B cell (primary cell): Measurements from ENCODE around the gene P2RY14. TPM values are rescaled to one million over a fixed set of nuclear protein-coding genes. Genes with fewer than 3 reads are reported as not detected.

Source experiments
- ATAC-seq: fragments of 200-7000 bp; cut with Tn5 transposase; one replicate; pipeline ENCODE4 v1.10.0; 2021; ENCODE audit warnings: low read depth, mild to moderate bottlenecking, moderate number of reproducible peaks, moderate library complexity
- CTCF ChIA-PET: fragments of 350-600 bp; sonication (Branson Sonifier 250); formaldehyde crosslinking; loops from one replicate; lab custom pipeline; 2021; ENCODE audit warnings: antibody characterized with exemption, inconsistent platforms; lab: Charles Lee
- POLR2A ChIA-PET: fragments of 350-600 bp; sonication (Branson Sonifier 250); formaldehyde crosslinking; loops from one replicate; lab custom pipeline; 2021; ENCODE audit warnings: antibody characterized with exemption; lab: Charles Lee
- DNase-seq: peaks from one replicate; pipeline ENCODE4 v3.0.0; 2013
- H2AFZ ChIP-seq: 2 replicates; pipeline ENCODE4 v1.6.1; 2012; ENCODE audit warnings: mild to moderate bottlenecking, low read depth, low read length; ENCODE audit not compliant: insufficient read depth, poor library complexity, severe bottlenecking
- H3K27ac ChIP-seq, 2 donors: 1 replicate in 1 of 2; 2 replicates in 1 of 2; pipeline ENCODE4 v1.5.1; 2012 to 2013; ENCODE audit warnings: low read length in 2 of 2, mild to moderate bottlenecking in 2 of 2, moderate library complexity in 1 of 2
- H3K27me3 ChIP-seq, 4 experiments: fragments of 200-600 bp in 1 of 4; sonication (generic) in 1 of 4; replicated peaks in 1 of 4; 1 replicate in 2 of 4; 2 replicates in 2 of 4; pipeline versions ENCODE4 v1.6.1 to v1.7.0; 2013 to 2016; ENCODE audit warnings: low read length in 3 of 4, mild to moderate bottlenecking in 2 of 4, mixed read lengths in 1 of 4, moderate library complexity in 1 of 4; ENCODE audit not compliant: insufficient read depth in 4 of 4, control insufficient read depth in 3 of 4; ENCODE audit errors: control extremely low read depth in 1 of 4
- H3K36me3 ChIP-seq, 2 experiments: replicated peaks in 1 of 2; 1 replicate in 1 of 2; 2 replicates in 1 of 2; pipeline versions ENCODE4 v1.6.1 to v1.7.1; 2013; ENCODE audit warnings: low read length in 1 of 2; ENCODE audit not compliant: insufficient read depth in 2 of 2, control insufficient read depth in 1 of 2; ENCODE audit errors: control extremely low read depth in 1 of 2, extremely low read depth in 1 of 2
- H3K4me1 ChIP-seq, 2 donors: fragments of 200-600 bp in 1 of 2; sonication (generic) in 1 of 2; 1 replicate in 1 of 2; 2 replicates in 1 of 2; pipeline versions ENCODE4 v1.5.1 to v1.6.1; 2013 to 2017; ENCODE audit warnings: low read length in 2 of 2; ENCODE audit not compliant: control insufficient read depth in 2 of 2, insufficient read depth in 2 of 2
- H3K4me2 ChIP-seq: replicated peaks from 2 replicates; pipeline ENCODE3; 2012; ENCODE audit warnings: mild to moderate bottlenecking, low read depth, low read length; ENCODE audit not compliant: poor library complexity, severe bottlenecking
- H3K4me3 ChIP-seq, 5 experiments: fragments of 200-600 bp in 1 of 5; sonication (generic) in 1 of 5; 1 replicate in 3 of 5; 2 replicates in 2 of 5; pipeline versions ENCODE4 v1.5.1 to v1.7.0; 2011 to 2016; ENCODE audit warnings: low read length in 4 of 5, mild to moderate bottlenecking in 4 of 5, low read depth in 2 of 5, control low read depth in 1 of 5, moderate library complexity in 1 of 5; ENCODE audit not compliant: insufficient read depth in 1 of 5; ENCODE audit errors: control extremely low read depth in 1 of 5, extremely low read depth in 1 of 5
- H3K79me2 ChIP-seq: fragments of 200-600 bp; sonication (generic); one replicate; pipeline ENCODE4 v1.6.0; 2016; ENCODE audit warnings: low read length; ENCODE audit not compliant: control insufficient read depth, insufficient read depth
- H3K9ac ChIP-seq: fragments of 200-600 bp; sonication (generic); 2 replicates; pipeline ENCODE4 v1.6.1; 2017; ENCODE audit warnings: mild to moderate bottlenecking, low read length, moderate library complexity
- H3K9me3 ChIP-seq, 3 donors: one replicate each; pipeline versions ENCODE4 v1.6.1 to v1.7.1; 2013; ENCODE audit warnings: low read length in 2 of 3; ENCODE audit not compliant: control insufficient read depth in 2 of 3, insufficient read depth in 1 of 3; ENCODE audit errors: control extremely low read depth in 1 of 3
- H4K20me1 ChIP-seq: 2 replicates; pipeline ENCODE4 v1.6.0; 2012; ENCODE audit warnings: mild to moderate bottlenecking, low read length; ENCODE audit not compliant: insufficient read depth, control insufficient read depth, poor library complexity, severe bottlenecking
- H3K27ac Mint-ChIP-seq: one replicate; pipeline ENCODE4 v1.8.0; 2021; ENCODE audit warnings: mixed read lengths
- H3K27me3 Mint-ChIP-seq: one replicate; pipeline ENCODE4 v1.8.0; 2021; ENCODE audit warnings: mixed read lengths
- H3K4me1 Mint-ChIP-seq: one replicate; pipeline ENCODE4 v1.8.0; 2021; ENCODE audit warnings: mixed read lengths
- H3K4me3 Mint-ChIP-seq: one replicate; pipeline ENCODE4 v1.8.0; 2021; ENCODE audit warnings: mixed read lengths
- H3K9me3 Mint-ChIP-seq: one replicate; pipeline ENCODE4 v1.8.0; 2022; ENCODE audit warnings: mixed read lengths; ENCODE audit not compliant: insufficient read depth
- EZH2 ChIP-seq: IDR thresholded peaks from 2 replicates; pipeline ENCODE4 v1.6.1; 2012; ENCODE audit warnings: borderline replicate concordance, low read depth, mild to moderate bottlenecking, moderate library complexity, low read length; ENCODE audit not compliant: insufficient read depth, poor library complexity, severe bottlenecking
- WGBS: methylation state at CpG from one replicate; pipeline ENCODE4 v1.1.5; 2013; ENCODE audit warnings: missing lambda C conversion rate; ENCODE audit not compliant: insufficient coverage; 5-methylcytosine and 5-hydroxymethylcytosine counted together
- intact Hi-C: fragments of 100-400 bp; cut with micrococcal nuclease; formaldehyde crosslinking; loops from one replicate; pipeline ENCODE4 v1.10.0; 2022
- polyA plus RNA-seq: library from polyadenylated mRNA; depleted of rRNA; stranded (reverse); fragments of >200 nt; gene quantifications from 2 replicates; pipeline ENCODE4 v1.2.3, GENCODE V29; 2012
- total RNA-seq, 2 donors: library from RNA; stranded (reverse); fragments of 120-200 nt in 1 of 2; gene quantifications; 1 replicate in 1 of 2; 2 replicates in 1 of 2; pipeline versions ENCODE4 v1.2.3 to v1.2.4, GENCODE V29; 2013 to 2022
- TF ChIP-seq, protein P1 (sequence below): fragments of 200-600 bp; IDR thresholded peaks from one replicate; pipeline ENCODE4 v1.8.0; 2022; ENCODE audit warnings: antibody characterized with exemption, mild to moderate bottlenecking

Gene P2RY14
- total and polyA plus RNA-seq, 2 donors (not counting 1 experiment from before 2014, with no cell fraction given) = 7.0 to 11.3 TPM

GRCh38 chr3:151283907-151284461 is 5.6 kb upstream of the P2RY14 start:
- Histone ChIP-seq H3K36me3 (no peaks in the 10 kb centered on the region), H3K4me1 (peaks cover 19 to 20% of the 10 kb centered on the region in 2 donors), H3K27me3 (no peaks in the 10 kb centered on the region), H3K79me2 (peaks cover 23% of the 10 kb centered on the region), H3K27ac (no peak overlapping the region), H2AFZ (peak overlapping the region; percentile 51), H4K20me1 (no peaks in the 10 kb centered on the region), H3K9me3 (no peaks in the 10 kb centered on the region), H3K9ac (no peak overlapping the region), H3K4me2 (no peak overlapping the region), H3K4me3 (no peak overlapping the region)
- CTCF ChIA-PET = interaction anchor here (0.6 to 2.2 kb wide), 10 partner anchors 23 to 121 kb away, joined by 3 to 47 read pairs (median 5); no protein-coding TSS in a partner anchor
- TF ChIP-seq, protein P1, sequence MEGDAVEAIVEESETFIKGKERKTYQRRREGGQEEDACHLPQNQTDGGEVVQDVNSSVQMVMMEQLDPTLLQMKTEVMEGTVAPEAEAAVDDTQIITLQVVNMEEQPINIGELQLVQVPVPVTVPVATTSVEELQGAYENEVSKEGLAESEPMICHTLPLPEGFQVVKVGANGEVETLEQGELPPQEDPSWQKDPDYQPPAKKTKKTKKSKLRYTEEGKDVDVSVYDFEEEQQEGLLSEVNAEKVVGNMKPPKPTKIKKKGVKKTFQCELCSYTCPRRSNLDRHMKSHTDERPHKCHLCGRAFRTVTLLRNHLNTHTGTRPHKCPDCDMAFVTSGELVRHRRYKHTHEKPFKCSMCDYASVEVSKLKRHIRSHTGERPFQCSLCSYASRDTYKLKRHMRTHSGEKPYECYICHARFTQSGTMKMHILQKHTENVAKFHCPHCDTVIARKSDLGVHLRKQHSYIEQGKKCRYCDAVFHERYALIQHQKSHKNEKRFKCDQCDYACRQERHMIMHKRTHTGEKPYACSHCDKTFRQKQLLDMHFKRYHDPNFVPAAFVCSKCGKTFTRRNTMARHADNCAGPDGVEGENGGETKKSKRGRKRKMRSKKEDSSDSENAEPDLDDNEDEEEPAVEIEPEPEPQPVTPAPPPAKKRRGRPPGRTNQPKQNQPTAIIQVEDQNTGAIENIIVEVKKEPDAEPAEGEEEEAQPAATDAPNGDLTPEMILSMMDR = no peak
- TF ChIP-seq EZH2 = no peak
- ATAC-seq = no peak
- no peak overlapping the region for H3K4me3 Mint-ChIP-seq
- intact Hi-C loops = loop anchor here (1.0 kb wide), 3 partner anchors 57 to 128 kb away; no protein-coding TSS in a partner anchor
- no peak overlapping the region for H3K27ac Mint-ChIP-seq
- peaks cover 18% of the 10 kb centered on the region for H3K4me1 Mint-ChIP-seq
- H3K27me3 Mint-ChIP-seq = no peaks in the 10 kb centered on the region
- POLR2A ChIA-PET = no interaction called here
- no peak for DNase-seq
- H3K9me3 Mint-ChIP-seq = no peaks in the 10 kb centered on the region
- 0% methylated on average over 1 of the region's 5 CpGs for WGBS

- no peaks in the 10 kb centered on the region for H3K36me3 ChIP-seq
- Mint-ChIP-seq H3K27ac (no peak overlapping the region), H3K4me3 (no peak overlapping the region), H3K27me3 (no peaks in the 10 kb centered on the region), H3K4me1 (peaks cover 24% of the 10 kb centered on the region), H3K9me3 (no peaks in the 10 kb centered on the region)
- DNase-seq (no peak), ATAC-seq (no peak)
- H4K20me1 ChIP-seq = no peaks in the 10 kb centered on the region
- no CpG with 5 or more reads among the region's 4 CpGs for WGBS
- H3K4me2 ChIP-seq = no peak overlapping the region
- no peak overlapping the region for H2AFZ ChIP-seq
- no peak overlapping the region for H3K9ac ChIP-seq
- intact Hi-C loops = loop anchor here (1.0 kb wide), 3 partner anchors 56 to 127 kb away; no protein-coding TSS in a partner anchor
- POLR2A ChIA-PET = no interaction called here
- no peaks in the 10 kb centered on the region for H3K27me3 ChIP-seq
- H3K79me2 ChIP-seq = peaks cover 23% of the 10 kb centered on the region
- peaks cover 25 to 26% of the 10 kb centered on the region in 2 donors for H3K4me1 ChIP-seq
- H3K27ac ChIP-seq = no peak overlapping the region
- no peak overlapping the region for H3K4me3 ChIP-seq
- no peak for TF ChIP-seq EZH2
- TF ChIP-seq, protein P1 = no peak
- no peaks in the 10 kb centered on the region for H3K9me3 ChIP-seq
- CTCF ChIA-PET = interaction anchor here (1.1 to 9.6 kb wide), 9 partner anchors 26 to 130 kb away, joined by 5 to 460 read pairs (median 21); no protein-coding TSS in a partner anchor
Measured at GRCh38 chr3:151283387-151283786, 5.0 kb upstream of the P2RY14 start.
